Activated CD4-positive, alpha-beta T cell treated with anti-CD3 and anti-CD28 coated beads for 48 hours (primary cell): ENCODE results near the gene ZNF618.
"Not testable (repeated sequence)": the region's sequence is repeated elsewhere in the genome, so short reads cannot be mapped to it uniquely, and the experiment has no call there.

Source experiments
- DNase-seq: peaks from one replicate; pipeline ENCODE4 v3.0.0-alpha.2; 2020

Gene ZNF618

GRCh38 chr9:114029311-114030170, 153.4 kb downstream of the ZNF618 start:
- DNase-seq: no peak

- DNase-seq: no peak
These were observed 154.3 kb downstream of the ZNF618 start for GRCh38 chr9:114030364-114030763.

DNA sequence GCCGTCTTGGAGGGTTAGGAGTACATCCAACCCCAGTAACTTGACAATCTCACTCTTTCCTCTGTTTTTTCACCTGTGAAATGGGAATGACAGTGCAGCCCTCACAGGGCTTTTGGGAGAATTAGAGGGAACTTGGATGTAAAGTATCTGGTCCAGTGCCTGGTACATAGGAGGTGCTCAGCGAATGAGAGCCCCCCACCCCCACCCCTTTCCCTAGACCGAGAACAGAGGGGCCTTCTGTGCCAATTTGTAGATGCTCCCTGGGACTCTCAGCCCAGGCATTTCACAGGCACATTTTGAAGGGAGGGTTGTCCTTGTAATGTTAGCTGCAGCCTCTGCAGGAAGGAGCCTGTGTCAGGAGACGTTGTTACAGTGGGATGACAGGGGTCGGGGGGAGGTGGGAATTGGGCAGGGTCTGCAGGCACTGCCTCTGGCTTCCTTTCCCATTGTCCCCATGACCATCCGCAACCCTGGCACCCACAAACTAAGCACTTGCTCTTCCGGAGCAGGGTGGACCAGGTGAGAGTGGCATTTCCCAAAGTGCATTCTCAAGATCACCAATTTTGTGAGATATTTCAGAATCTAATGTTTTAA, 155.0 kb downstream of the ZNF618 start:
- DNase-seq: no peak

DNA sequence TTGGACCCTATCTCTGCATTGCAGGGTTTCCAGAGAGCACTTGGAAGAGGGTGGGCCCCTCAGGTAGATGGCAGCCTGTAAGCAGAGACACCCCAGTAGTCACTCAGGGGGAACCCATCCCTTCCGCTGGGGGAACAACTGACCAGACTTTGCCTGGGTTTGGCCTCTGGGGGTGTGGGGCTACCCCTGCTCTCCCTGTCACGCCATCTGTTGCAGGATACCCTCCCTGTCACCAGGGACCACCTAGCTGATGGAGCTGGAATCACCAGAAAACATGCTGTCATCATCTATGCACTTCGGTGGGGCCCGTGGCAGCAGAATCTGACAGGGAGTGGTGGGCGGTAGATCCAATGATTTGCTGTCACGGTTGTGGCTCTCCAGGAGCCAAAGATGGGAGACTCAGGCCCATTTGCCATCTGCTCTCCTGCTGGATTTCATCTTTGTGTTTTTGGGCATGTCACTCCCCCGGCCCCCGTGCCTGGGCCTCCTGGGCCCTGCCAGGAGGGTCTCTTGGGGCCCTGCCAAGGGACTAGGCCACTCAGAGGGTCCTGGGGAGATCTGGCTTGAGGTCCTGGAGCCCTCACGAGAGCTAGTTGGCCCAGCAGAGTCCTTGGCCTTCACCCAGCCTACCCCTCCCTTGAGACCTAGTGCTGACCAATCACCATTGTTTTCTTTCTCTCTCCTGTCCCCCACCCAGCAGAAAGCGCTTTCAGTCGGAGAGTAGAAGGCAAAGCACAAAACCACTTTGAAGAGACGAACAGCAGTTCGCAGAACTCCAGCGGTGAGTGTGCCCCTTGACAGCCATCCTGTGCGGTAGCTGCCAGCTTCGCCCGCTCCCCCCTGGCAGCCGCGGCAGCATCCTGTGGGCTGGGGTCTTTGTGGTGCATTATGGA, 156.1 kb downstream of the ZNF618 start:
- no peak for DNase-seq

GRCh38 chr9:114033397-114034103, 157.4 kb downstream of the ZNF618 start:
- peak; percentile 15 for DNase-seq

GRCh38 chr9:114034196-114034595, 158.1 kb downstream of the ZNF618 start:
- no peak for DNase-seq

GRCh38 chr9:114034661-114035062, 158.6 kb downstream of the ZNF618 start:
- no peak for DNase-seq

DNA sequence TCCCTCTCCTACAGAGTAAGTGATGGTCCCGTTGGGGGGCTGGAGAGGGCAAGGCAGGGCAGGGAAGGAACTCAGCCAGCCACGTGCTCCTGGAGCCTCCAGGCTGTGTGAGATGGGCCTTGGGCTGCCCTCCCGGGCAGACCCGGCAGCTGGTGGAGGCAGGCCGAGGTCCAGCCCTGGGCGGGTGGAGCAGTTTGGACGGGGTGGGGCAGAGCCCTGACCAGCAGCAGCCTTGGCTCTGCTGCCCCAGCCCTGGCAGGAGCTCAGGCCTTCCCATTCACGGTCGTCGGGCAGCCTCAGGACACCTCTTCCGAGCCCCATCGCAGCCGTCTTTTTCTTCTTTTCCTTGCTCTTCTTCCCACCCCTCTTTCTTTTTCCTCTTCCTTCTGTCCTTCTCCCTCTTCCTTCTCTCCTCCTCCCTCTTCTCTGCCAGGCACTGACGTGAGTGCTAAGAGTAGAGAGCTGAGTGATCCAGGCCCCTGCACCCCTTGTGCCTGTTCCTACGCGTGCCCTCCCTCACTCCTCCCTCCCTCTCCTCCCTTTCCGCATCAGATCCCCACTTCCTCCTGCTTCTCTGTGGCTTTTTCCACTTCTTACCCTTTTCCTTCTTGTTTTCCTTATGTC, 159.2 kb downstream of the ZNF618 start:
- DNase-seq: no peak

DNA sequence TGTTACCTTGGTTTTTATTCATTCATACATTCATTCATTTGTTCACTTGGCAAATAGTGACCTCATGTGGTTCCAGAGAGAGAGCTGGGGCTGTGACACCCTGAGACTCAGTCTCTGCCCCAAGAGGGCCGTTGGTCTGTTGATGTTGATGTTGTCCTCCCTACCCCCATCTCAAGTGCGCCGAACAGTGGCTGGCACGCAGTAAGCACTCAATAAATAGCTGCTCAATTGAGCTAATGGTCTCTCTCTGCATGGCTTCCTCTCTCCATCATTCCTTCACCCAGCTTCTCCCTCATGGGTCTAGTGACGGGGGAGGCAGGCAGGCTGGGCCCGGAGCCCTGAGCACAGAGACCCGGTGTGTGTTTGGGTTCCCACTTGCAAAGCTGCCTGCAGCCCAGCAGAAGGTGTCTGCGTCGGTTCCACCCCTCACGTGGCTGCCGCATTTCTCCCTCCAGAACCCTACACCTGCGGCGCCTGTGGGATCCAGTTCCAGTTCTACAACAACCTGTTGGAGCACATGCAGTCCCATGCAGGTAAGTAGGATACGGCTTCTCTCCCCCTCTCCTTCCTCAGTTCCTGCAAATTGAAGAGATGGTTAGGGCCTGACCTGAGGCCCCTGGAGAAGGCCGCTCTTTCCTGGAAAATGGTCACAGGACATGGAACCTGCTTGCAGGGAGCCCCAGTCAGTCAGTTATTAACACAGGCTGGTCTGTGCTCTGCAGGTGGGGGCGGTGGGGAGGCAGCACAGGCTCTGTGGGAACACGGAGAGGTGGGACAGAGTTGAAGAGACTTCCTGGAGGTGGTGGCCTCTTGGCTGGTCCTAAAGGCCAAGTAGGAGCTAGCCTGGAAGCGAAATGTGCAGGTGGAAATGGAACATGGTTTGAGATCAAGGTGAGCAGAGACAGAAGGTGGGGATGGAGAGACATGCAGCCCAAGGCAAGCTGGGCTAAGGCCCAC, 160.0 kb downstream of the ZNF618 start:
- no peak for DNase-seq

- no peak for DNase-seq
These were observed 161.1 kb downstream of the ZNF618 start for GRCh38 chr9:114037249-114037648.

DNA sequence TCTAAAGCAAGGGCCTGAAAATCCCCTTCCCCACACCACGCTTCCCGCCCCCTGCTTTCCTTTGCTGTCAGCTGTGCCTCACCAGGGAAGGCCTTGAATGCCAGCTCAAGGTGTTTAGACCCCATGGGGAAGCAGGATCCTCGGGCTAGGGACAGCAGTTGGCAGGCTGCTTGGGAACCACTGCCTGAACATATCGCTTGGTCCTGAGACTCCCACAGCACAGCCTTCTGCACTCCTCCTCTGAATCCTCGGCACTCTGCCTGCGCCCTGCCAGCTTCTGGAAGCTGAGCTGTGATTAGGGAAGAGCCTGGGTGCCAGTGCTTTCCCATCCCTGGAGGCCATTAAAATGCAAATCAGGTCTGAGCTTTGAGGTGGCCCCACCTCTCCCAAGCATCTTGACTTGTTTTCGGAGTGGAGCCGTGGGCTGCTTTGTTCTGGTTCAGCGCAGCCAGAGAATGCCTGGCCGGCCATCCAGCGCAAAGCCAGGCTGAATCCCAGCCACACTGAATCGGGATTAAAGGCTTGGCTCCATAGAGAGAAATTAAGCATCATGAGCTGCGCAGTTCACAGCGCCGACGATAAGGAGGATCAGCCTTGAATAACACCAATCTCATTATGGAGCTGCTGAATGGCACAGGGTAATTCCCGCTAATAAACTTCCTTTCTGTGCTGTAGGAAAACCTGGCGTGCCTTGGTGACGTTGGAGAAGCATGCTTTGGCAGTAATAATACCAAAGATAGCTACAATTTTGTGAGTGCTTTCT, 162.0 kb downstream of the ZNF618 start:
- no peak for DNase-seq

DNA sequence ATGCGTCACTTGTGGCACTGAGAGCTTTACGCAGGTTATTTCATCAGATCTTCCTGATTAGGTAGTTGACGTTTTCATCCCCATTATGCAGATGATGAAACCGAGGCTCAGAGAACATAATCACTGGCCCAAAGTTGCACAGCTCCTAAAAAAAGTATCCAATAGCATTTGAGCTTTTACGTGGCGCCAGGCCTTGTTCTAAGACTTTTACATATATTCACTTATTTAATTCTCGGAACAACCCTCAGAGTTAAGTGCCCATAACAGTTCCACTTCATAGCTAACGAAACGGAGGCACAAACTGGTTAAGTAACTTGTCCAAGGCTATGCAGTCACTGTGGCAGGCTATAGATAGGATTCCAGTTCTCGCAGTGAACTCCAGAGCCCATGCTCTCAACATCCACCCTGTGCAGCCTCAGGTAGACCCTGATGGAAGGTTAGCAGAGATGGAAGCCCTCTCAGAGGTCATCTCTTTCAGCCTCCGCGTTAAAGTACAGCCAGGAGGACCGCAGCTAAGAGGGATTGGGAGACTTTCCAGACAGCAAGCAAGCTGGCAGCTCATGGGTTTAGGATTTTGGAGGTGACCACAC, 162.7 kb downstream of the ZNF618 start:
- no peak for DNase-seq

- no peak for DNase-seq
These were observed 163.4 kb downstream of the ZNF618 start for GRCh38 chr9:114039484-114039883.

DNA sequence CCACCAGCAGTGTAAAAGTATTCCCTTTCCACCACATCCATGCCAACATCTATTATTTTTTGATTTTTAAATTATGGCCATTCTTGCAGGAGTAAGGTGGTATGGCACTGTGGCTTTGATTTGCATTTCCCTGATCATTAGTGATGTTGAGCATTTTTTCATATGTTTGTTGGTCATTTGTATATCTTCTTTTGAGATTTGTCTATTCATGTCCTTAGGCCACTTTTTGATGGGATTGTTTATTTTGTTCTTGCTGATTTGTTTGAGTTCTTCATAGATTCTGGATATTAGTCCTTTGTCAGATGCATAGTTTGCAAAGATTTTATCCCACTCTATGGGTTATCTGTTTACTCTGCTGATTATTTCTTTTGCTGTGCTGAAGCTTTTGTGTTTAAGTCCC, 167.6 kb downstream of the ZNF618 start:
- not testable (repeated sequence) for DNase-seq

DNA sequence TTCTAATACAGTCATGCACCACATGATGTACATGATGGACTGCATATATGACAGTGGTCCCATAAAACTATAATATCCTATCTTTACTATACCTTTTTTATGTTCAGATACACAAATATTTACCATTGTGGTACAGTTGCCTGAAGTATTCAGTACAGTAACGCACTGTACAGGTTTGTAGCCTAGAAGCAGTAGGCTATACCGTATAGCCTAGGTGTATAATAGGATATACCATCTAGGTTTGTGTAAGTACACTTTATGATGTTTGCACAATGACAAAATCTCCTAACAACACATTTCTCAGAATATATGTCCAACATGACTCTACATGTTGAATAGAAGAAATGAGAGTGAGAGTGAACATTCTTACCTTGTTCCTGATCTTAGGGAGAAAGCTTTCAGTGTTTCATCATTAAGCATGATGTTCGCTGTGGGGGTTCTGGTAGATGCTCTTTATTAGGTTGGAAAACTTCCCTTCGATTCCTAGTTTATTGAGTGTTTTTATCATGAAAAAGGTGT, 170.2 kb downstream of the ZNF618 start:
- DNase-seq: no peak

DNA sequence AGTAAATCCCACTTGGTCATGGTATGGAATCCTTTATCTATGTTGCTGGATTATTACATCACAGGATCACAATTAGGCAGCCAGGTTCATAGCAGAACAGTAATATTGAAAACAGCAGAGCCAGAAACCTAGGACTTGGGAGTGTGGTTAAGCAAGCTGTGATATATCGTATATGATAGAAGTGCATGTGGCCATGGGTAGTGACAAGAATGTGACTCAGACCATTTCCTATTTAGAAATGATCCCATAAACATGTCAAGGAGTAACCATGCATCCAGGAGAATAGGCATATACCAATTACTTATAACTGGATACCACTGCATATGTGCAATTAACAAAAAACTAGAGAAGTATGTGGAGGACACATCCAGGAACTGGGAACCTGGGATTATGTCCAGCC, 170.8 kb downstream of the ZNF618 start:
- no peak for DNase-seq

GRCh38 chr9:114047717-114048116, 171.6 kb downstream of the ZNF618 start:
- DNase-seq: no peak

DNA sequence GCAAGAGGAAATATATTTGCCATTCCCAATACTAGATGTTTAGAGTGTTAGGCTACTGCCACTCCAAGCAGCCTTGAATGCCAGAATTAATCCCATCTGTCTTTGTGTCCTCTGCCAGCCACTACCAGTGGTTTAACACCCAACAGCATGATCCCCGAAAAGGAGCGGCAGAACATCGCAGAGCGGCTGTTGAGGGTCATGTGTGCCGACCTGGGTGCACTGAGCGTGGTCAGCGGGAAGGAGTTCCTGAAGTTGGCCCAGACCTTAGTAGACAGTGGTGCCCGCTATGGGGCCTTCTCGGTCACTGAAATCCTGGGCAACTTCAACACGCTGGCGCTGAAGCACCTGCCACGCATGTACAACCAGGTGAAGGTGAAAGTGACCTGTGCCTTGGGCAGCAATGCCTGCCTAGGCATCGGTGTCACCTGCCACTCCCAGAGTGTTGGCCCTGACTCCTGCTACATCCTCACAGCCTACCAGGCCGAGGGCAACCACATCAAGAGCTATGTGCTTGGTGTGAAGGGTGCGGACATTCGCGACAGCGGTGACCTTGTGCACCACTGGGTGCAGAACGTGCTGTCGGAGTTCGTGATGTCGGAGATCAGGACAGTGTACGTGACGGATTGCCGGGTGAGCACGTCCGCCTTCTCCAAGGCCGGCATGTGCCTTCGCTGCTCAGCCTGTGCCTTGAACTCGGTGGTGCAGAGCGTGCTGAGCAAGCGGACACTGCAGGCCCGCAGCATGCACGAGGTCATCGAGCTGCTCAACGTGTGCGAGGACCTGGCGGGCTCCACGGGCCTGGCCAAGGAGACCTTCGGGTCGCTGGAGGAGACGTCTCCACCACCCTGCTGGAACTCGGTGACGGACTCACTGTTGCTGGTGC, 172.7 kb downstream of the ZNF618 start:
- DNase-seq: no peak
